SIG-M5 treated with dmso at 0.1 percent for 504 hours (cell line): ENCODE data around the gene CORO2B.
A peak's percentile ranks its signal among the peaks of the same experiment; 100 is the strongest.
"Not testable (repeated sequence)": the region's sequence is repeated elsewhere in the genome, so short reads cannot be mapped to it uniquely, and the experiment has no call there.

Experiments used
- DNase-seq: peaks from one replicate; lab custom pipeline; 2025; ENCODE audit not compliant: unreplicated experiment; lab: John Stamatoyannopoulos, UW

The CORO2B gene

DNA sequence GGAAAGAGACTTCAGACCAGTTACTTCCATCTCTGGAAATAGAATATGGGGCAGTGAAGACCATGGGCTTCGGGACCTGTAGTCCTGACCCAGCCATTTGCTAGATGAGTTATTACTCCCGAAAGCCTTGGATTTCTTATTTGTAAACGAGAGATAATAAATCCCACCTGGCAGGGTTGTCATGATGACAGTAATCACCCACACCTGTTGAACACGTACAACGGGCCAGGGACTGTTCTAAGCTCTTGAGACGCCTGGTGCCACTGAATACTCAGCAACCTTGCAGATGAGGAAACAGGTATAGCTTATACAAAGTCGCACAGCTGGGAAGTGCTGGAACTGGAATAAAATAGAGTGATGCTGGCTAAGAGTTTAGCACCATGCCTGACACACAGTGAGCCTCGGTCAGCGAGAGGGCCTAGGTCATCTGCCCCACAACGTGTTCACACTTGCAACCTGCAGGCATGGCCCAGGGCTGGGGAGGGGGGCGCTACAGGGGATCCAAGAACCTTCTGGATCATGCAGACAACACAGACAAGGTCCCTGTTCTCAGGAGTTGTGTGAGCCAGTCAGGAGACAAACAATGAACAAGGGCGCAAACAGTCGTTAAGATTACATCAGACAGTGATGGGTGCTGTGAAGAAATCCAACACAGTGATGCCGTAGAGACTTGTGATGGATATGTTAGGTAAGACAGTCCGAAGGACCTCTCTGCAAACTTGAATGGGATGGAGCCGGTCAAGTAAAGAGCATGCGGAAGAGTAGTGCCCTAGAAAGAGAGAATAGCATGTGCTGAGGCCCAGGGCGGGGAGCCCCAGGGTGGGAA lies 89.2 kb downstream of the CORO2B start:
- DNase-seq = no peak

GRCh38 chr15:68668926-68669600 lies 90.3 kb downstream of the CORO2B start:
- no peak for DNase-seq

DNA sequence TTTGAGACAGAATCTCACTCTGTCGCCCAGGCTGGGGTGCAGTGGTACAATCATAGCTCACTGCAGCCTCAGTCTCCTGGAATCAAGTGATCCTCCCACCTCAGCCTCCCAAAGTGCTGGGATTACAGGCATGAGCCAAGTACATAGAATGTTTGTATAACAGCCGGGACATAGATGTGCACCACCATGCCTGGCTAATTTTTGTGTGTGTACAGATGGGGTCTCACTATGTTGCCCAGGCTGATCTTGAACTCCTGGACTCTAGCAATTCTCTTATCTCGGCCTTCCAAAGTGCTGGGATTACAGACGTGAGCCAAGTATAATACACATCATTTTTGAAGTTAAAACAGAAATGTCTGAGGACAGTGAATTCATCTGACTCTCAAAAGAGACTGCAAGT lies 93.5 kb downstream of the CORO2B start:
- no peak for DNase-seq

- no peak for DNase-seq
Measured at GRCh38 chr15:68672781-68673205, 94.0 kb downstream of the CORO2B start.

DNA sequence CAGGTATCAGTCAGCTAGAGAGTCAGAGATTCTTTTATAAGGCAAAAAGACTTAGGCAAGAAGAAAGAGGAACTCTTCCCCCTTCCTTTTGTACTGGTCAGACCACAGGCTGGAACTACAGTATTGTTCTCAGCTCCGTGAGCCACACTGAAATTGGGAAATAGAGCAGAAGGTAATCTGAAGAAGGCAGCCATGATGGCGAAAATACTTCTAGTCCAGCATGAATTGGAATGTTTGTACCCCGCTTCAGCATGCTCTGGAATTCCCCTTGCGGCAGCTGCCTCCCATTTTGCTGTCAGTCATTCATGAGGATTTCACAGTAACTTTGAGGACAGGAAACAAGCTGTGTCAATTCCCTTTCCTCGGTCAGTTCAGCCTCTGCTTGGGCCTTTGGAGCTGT lies 96.2 kb downstream of the CORO2B start:
- DNase-seq = peak; percentile 88

- DNase-seq = no peak
Measured at GRCh38 chr15:68676011-68676605, 97.3 kb downstream of the CORO2B start.

- no peak for DNase-seq
Measured at GRCh38 chr15:68676926-68677325, 98.1 kb downstream of the CORO2B start.

DNA sequence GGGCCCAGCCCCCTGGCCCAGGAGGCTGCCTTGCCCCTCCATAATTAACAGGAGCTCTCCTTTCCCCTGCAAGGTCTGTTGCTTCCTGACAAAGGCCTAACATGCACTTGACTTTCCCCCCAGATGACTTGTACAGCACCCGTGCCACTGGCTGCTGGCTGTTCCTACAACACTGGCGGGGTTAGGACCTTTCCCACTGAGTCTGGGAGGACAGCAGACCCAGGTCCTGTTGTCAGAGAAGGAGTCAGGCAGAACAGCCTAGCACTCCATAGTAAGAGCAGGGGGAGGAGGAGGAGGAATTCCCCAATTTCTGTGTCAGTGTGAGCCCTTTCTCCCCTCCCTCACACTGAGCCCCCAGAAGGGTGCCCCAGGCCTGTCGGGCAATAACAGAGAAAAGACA lies 99.2 kb downstream of the CORO2B start:
- no peak for DNase-seq

GRCh38 chr15:68678746-68679145 lies 100.0 kb downstream of the CORO2B start:
- DNase-seq = no peak

- DNase-seq = no peak
Measured at GRCh38 chr15:68679161-68679560, 100.4 kb downstream of the CORO2B start.

- DNase-seq = no peak
Measured at GRCh38 chr15:68679961-68680371, 101.2 kb downstream of the CORO2B start.

GRCh38 chr15:68680756-68681155 lies 102.0 kb downstream of the CORO2B start:
- not testable (repeated sequence) for DNase-seq

DNA sequence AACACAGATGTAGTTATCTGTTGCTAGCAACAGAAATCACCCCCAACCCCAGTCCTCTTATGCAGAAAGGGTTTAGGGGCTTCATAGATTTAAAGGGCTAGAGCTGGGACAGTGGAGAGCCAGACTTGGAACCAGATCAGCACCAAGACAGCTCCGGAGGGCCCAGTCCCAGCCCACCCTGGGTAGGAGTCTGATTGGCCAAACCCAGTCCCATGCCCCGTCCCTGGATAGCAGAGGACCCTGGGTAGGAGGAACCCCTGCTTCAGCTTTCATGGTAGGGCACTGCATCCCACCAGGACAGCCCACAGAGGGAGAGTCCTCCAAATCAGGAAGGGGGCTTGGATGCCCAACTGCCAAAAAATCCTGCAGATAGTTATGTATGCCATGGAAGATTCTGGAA lies 103.0 kb downstream of the CORO2B start:
- DNase-seq = no peak

GRCh38 chr15:68682330-68682729 lies 103.5 kb downstream of the CORO2B start:
- no peak for DNase-seq

DNA sequence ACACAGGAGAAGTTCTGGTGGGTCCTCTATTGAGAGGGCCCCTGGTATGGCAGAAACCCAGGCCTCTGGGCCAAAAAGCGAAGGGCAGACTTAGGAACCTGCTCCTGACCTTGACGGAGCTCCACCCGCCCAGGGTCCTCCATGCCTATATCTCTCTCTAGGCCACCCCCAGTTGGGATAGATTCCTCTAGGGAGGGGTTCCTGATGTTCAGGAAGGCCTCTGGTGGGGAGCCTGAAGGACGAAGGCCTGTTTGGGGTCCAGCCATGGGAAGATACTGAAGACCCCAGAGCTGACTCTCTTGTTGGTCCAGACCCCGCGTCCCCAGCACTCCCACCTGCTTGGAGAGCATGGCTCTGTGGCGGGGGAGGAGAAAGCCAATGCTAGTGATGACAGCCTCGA lies 104.2 kb downstream of the CORO2B start:
- no peak for DNase-seq

- DNase-seq = no peak
Measured at GRCh38 chr15:68683551-68683950, 104.8 kb downstream of the CORO2B start.

DNA sequence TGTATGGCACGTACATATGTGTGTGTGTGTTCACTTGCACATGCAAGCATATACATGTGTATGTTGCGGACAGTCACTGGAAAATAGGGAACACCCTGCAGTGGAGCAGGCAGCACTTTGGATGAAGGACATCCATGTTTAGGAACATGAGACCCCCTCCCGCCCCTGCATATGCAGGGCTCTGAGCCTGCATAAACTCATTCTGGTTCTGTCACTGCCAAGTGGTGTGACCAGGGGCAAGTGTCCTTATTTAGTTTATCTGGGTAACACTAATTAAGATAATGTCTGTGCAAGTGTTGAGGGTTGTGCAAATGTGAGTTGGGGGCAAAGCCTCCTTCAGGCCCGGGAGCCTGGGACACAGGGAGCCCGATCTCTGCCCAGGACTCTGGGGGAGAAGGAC lies 105.7 kb downstream of the CORO2B start:
- DNase-seq = no peak

DNA sequence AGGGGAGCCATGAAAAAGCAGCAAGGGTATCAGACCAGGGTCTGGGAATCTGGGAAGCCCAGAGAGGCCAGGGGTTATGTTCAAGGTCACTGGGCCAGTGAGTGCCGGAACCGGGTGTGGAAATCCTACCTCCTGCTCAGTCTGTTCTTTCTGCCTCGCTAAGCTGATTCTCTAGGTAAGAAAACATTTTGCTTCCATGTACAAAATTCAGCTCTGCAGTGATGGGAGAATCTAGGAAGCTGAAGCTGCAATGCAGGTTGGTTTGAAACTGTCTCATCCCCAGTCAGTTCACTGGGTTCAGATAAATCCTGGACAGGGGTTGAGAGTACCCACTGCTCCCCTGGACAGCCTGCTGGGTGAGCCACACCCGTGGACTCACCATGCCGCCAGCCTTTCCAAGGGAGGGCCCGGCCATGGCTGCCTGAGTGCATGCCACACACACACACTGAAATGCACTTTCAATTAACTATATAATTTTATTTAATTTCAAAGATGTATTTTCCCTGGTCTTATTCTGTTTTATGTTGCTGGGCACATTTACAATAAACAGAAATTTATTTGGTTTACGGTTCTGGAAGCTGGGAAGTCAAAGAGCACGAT lies 108.4 kb downstream of the CORO2B start:
- DNase-seq = no peak

DNA sequence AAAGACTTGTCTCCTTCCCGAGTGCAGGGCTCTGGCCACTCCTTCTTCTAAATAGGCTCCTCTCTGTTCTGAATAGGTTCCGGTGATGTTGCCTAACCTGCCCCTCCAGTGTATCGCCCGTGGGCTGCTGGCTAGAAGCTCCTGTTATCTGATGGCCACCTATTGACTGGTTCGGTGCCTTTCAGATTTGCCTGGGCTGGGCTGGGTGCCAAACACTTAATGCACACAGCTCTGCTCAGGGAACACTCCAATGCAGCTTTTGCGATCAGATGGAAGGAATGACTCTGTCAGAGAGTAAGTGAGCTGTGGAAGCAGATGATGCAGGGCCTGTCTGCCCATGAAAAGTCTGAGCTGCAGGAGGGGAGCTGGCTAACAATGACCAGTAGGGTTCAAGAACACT lies 112.9 kb downstream of the CORO2B start:
- peak; percentile 48 for DNase-seq

DNA sequence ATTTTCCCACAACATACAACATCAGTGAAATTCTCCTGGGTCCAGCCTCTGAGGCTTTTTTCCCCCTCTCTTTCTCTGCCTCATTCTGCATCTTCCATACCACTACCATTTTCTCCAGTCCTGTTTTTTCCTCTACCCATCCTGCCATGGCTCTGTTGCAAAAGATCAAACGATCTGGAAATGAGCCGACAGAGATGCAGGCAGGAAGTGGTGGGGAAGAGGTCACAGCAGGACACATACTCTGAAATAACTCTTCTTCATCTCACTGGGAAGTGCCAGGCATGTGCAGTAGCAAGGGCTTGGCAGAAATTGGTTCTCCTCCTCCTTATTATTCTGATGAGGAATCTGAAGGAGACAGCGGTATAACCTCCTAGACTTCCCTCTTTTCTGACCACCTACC lies 114.3 kb downstream of the CORO2B start:
- peak; percentile 43 for DNase-seq

DNA sequence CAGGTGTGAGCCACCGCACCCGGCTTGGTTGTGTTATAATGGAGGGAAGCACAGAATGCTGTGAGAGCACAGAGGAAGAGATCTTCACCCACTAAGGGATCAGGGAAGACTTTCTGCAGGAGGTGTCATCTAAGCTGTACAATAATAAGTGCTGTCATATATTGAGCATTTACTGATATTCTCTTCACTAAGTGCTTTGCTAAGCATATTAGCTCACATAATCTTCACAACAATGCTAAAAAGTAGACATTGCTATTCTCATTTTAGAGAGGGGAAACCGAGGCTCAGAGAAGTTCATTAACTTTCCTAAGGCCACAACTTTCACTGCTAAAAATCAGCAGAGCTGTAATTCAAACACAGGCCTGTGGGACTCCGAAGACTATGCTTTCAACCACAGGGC lies 115.3 kb downstream of the CORO2B start:
- no peak for DNase-seq
